PC-9 (cell line): Measurements from ENCODE around the gene DNMT3A.

Experiments
- CTCF ChIP-seq: fragments of 200-600 bp; sonication (generic); conservative IDR thresholded peaks from 2 replicates; pipeline ENCODE4 v1.6.1; 2017; ENCODE audit warnings: mixed run types, antibody characterized with exemption, mild to moderate bottlenecking, moderate library complexity
- EZH2 ChIP-seq: fragments of 200-600 bp; sonication (generic); IDR thresholded peaks from 2 replicates; pipeline ENCODE4 v1.8.0; 2017; ENCODE audit warnings: antibody characterized with exemption, low read depth

- TF ChIP-seq CTCF (no peak), EZH2 (no peak)
These were observed 49.3 kb downstream of the DNMT3A start for GRCh38 chr2:25292408-25292807.
